Inflammatory macrophage treated with lipopolysaccharide for 1 hour (primary cell): Measurements from ENCODE around the gene PADI1.
"Not testable (repeated sequence)": the region's sequence is repeated elsewhere in the genome, so short reads cannot be mapped to it uniquely, and the experiment has no call there.

Source experiments
- DNase-seq, 2 donors: peaks; one replicate each; pipeline ENCODE4 v3.0.0-alpha.2; 2020 to 2022

PADI1 gene

GRCh38 chr1:17218939-17219338 lies 14.0 kb downstream of the PADI1 start:
- no peak for DNase-seq

- no peak for DNase-seq
Observed at GRCh38 chr1:17220287-17220686, 15.4 kb downstream of the PADI1 start.

- DNase-seq: no peak
Observed at GRCh38 chr1:17222557-17222956, 17.6 kb downstream of the PADI1 start.

GRCh38 chr1:17224434-17224833 lies 19.5 kb downstream of the PADI1 start:
- no peak for DNase-seq

GRCh38 chr1:17225140-17225539 lies 20.2 kb downstream of the PADI1 start:
- DNase-seq: no peak

- DNase-seq: no peak
Observed at GRCh38 chr1:17227358-17227915, 22.5 kb downstream of the PADI1 start.

- DNase-seq: no peak
Observed at GRCh38 chr1:17228619-17229018, 23.7 kb downstream of the PADI1 start.

- no peak for DNase-seq
Observed at GRCh38 chr1:17229379-17229778, 24.5 kb downstream of the PADI1 start.

GRCh38 chr1:17230106-17230505 lies 25.2 kb downstream of the PADI1 start:
- no peak for DNase-seq

- DNase-seq: peak in 1 of 2 donors; percentile 28
Observed at GRCh38 chr1:17230671-17231310, 25.9 kb downstream of the PADI1 start.

- DNase-seq: peak in 1 of 2 donors; percentile 13
Observed at GRCh38 chr1:17232759-17233661, 28.1 kb downstream of the PADI1 start.

- DNase-seq: peak; percentile 80 to 89
Observed at GRCh38 chr1:17233675-17234320, 28.9 kb downstream of the PADI1 start.

GRCh38 chr1:17234405-17234804 lies 29.5 kb downstream of the PADI1 start:
- no peak for DNase-seq

- DNase-seq: no peak
Observed at GRCh38 chr1:17235135-17235885, 30.4 kb downstream of the PADI1 start.

- peak; percentile 70 to 98 for DNase-seq
Observed at GRCh38 chr1:17236779-17237560, 32.0 kb downstream of the PADI1 start.

GRCh38 chr1:17237561-17237903 lies 32.6 kb downstream of the PADI1 start:
- no peak for DNase-seq

GRCh38 chr1:17239420-17239819 lies 34.5 kb downstream of the PADI1 start:
- DNase-seq: peak; percentile 23 to 60

GRCh38 chr1:17241011-17241779 lies 36.3 kb downstream of the PADI1 start:
- DNase-seq: not testable (repeated sequence)

GRCh38 chr1:17241780-17242074 lies 36.8 kb downstream of the PADI1 start:
- DNase-seq: not testable (repeated sequence)

GRCh38 chr1:17243274-17243673 lies 38.3 kb downstream of the PADI1 start:
- no peak for DNase-seq
